CD4-positive, alpha-beta T cell treated with Interleukin-15 for 1 hour (primary cell): Measurements from ENCODE around the gene BAIAP2L1.
"Not testable (repeated sequence)": the region's sequence is repeated elsewhere in the genome, so short reads cannot be mapped to it uniquely, and the experiment has no call there.

ENCODE experiments used
- DNase-seq: peaks from one replicate; pipeline ENCODE4 v3.0.0-alpha.2; 2020

Gene BAIAP2L1, protein sequence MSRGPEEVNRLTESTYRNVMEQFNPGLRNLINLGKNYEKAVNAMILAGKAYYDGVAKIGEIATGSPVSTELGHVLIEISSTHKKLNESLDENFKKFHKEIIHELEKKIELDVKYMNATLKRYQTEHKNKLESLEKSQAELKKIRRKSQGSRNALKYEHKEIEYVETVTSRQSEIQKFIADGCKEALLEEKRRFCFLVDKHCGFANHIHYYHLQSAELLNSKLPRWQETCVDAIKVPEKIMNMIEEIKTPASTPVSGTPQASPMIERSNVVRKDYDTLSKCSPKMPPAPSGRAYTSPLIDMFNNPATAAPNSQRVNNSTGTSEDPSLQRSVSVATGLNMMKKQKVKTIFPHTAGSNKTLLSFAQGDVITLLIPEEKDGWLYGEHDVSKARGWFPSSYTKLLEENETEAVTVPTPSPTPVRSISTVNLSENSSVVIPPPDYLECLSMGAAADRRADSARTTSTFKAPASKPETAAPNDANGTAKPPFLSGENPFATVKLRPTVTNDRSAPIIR

GRCh38 chr7:98400542-98401340 is at the start of gene BAIAP2L1:
TSS of gene BAIAP2L1 (minus strand) at chr7:98401090. CDS start at chr7:98400852, 238 bp downstream.
- peak; percentile 86 for DNase-seq

GRCh38 chr7:98448766-98449165 is 47.9 kb upstream of the BAIAP2L1 start:
- DNase-seq, result no peak

- DNase-seq, result not testable (repeated sequence)
Observed at GRCh38 chr7:98440992-98441391, 40.1 kb upstream of the BAIAP2L1 start.

- DNase-seq, result no peak
Observed at GRCh38 chr7:98439484-98439883, 38.6 kb upstream of the BAIAP2L1 start.

- DNase-seq, result no peak
Observed at GRCh38 chr7:98434087-98434486, 33.2 kb upstream of the BAIAP2L1 start.

DNA sequence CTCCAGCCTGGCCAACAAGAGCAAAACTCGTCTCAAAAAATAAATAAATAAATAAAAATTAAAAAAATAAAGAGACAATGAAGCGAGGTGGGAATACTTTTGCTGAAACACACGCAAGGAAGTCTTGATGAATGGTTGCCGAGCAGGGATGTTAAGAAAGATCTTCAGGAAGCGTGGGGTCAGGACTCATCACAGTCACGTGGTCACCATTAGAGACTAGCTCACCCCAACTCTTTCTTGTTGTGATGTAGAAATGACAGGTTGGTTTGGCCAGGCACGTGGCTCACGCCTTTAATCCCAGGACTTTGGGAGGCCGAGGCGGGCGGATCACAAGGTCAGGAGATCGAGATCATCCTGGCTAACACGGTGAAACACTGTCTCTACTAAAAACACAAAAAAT is 28.9 kb upstream of the BAIAP2L1 start:
- DNase-seq, result no peak

- no peak for DNase-seq
Observed at GRCh38 chr7:98423043-98423442, 22.2 kb upstream of the BAIAP2L1 start.

DNA sequence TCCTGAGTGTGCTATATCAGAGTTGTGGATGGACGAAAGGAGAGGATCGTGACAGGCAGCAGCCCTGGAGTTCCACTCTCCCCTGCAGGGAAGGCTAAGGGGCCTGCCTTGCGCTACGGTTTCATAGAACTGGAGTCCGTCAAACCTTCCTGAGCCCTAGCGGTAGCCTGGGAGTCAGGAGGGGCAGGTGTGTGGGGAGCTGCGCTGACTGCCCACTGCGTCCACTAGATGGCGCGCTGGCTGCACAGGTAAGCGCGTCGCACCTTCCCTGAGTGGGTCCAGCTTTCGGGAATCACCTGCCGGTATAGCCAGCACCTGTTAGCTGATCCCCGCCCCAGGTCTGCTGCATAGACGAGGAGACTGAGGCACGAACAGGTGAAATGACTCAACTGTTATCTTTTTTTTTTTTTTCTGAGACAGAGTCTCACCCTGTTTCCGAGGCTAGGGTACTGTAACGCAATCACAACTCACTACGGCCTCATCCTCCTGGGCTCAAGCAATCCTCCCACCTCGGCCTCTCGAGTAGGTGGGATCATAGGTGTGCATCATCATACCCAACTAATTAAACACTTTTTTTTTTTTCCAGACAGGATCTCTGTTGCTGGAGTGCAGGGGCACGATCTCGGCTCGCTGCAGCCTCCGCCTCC is 20.2 kb upstream of the BAIAP2L1 start:
- peak; percentile 28 for DNase-seq

GRCh38 chr7:98419988-98420387 is 19.1 kb upstream of the BAIAP2L1 start:
- DNase-seq, result not testable (repeated sequence)

DNA sequence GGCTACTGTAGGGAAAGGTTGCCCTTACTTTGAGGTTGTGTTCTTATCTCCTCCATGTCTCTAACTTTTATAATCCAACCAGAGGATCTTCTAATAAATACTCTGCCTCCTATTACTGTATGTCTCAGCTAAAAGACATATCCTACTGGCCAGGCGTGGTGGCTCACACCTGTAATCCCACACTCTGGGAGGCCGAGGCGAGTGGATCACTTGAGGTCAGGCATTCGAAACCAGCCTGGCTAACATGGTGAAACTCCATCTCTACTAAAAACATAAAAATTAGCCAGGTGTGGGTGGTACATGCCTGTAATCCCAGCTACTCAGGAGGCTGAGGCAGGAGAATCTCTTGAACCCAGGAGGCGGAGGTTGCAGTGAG is 18.4 kb upstream of the BAIAP2L1 start:
- not testable (repeated sequence) for DNase-seq

DNA sequence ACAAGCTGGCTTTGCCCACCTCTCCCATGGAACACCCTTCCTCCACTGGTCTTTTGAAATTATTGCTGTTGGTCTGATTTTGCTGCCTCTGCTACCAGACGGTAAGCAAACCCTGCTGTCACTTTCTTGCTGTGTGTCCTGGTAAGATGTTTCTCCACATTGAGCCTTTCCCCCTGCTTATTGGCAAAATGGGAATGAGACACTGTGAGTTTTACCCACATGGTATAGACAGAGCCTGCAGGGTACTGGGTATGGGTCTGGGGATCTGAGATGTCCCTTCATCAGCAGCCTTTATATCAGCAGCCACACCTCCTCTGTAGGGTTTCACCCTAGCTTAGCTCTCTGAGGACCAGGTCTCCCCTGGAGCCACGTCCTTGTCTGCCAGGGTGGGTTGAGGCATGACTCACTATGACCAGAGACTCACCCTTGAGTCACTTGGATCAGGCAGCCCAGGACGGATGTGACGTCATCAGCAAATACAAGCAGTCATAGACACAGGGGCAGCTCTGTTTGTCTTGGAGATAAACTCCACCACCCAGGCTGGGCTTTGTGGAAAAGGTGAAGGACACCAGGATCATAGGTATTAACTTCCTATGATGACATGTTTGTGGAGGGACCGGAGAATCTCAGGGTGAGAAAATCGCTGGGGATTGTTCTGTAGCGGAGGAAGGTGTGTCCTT is 17.9 kb upstream of the BAIAP2L1 start:
- peak; percentile 19 for DNase-seq

DNA sequence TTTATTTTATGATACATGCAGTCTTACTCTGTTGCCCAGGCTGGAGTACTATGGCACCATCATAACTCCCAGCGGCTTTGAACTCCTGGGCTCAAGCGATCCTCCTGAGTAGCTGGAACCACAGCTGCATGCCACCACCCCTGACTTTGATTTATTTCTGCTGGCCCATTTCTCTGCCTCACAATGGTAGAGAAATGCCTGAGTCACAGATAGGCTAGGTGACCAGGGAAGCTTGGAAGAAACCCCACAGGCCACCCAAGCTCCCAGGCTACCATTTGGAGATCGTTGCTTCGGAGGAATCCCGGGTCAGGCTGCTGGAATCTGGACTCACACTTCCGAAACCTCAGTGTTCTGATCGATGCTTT is 17.4 kb upstream of the BAIAP2L1 start:
- DNase-seq, result no peak

DNA sequence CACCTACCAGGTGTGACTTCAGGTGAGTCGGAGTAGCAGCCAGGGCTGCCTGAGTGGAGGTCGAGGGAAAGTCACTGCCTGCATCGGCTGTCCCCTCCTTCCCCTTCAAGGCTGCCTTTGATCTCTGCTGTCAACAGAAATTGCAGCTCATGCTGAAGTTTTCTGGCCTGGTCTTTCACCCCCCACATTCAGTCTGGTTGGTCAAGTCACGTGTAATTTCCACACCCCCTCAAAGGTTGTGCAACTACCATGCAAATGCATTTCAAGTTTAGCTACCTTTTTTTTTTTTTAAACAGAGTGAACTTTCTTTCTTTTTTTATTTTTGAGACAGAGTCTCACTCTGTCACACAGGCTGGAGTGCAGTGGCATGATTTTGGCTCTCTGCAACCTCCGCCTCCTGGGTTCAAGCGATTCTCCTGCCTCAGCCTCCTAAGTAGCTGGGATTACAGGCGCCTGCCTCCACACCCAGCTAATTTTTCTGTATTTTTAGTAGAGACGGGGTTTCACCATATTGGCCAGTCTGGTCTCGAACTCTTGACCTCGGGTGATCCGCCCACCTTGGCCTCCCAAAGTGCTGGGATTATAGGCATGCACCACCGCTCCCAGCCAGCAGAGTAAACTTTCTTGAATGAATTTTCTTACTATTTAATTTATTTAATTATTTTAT is 16.8 kb upstream of the BAIAP2L1 start:
- DNase-seq, result not testable (repeated sequence)

GRCh38 chr7:98414205-98414900 is 13.5 kb upstream of the BAIAP2L1 start:
- DNase-seq, result no peak

DNA sequence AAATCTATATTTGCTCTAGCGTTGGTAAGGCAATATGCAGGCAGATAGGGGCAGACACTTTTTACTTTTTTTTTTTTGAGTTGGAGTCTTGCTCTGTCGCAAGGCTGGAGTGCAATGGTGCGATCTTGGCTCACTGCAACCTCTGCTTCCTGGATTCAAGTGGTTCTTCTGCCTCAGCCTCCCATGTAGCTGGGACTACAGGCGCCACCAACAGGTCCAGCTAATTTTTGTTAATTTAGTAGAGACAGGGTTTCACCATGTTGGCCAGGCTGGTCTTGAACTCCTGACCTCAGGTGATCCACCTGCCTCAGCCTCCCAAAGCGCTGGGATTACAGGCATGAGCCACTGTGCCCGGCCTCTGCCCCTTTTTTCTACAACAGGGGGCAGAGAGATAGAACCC is 12.8 kb upstream of the BAIAP2L1 start:
- not testable (repeated sequence) for DNase-seq

- no peak for DNase-seq
Observed at GRCh38 chr7:98409843-98410242, 9.0 kb upstream of the BAIAP2L1 start.

- DNase-seq, result not testable (repeated sequence)
Observed at GRCh38 chr7:98408146-98408545, 7.3 kb upstream of the BAIAP2L1 start.

DNA sequence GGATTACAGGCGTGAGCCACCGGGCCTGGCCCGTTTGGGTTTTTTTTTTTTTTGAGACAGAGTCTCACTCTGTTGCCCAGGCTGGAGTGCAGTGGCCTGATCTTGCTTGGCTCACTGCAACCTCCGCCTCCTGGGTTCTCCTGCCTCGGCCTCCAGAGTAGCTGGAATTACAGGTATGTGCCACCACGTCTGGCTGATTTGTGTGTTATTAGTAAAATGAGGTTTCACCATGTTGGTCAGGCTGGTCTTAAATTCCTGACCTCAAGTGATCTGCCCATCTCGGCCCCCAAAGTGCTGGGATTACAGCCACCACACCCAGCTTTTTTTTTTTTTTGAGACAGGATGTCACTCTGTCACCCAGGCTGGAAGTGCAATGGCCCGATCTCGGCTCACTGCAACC is 5.9 kb upstream of the BAIAP2L1 start:
- no peak for DNase-seq

DNA sequence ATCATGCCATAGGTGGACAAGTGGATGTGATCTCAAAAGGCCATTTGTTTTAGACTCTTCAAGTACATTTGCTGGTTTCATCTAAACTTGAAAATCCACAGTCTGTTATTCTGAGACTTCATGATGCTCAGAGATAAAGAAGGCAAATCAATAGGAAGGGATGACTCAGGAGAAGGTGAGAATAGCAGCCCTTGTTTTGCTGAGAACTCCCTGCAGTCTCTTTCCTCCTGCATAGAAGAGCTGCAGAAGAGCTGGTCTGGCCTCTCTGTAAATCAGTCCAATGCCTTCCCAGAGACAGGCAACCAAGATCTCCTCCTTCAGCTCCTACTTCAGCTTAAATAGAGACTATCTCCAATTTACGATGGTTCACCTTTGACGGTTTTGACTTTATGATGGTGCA is 4.0 kb upstream of the BAIAP2L1 start:
- no peak for DNase-seq

DNA sequence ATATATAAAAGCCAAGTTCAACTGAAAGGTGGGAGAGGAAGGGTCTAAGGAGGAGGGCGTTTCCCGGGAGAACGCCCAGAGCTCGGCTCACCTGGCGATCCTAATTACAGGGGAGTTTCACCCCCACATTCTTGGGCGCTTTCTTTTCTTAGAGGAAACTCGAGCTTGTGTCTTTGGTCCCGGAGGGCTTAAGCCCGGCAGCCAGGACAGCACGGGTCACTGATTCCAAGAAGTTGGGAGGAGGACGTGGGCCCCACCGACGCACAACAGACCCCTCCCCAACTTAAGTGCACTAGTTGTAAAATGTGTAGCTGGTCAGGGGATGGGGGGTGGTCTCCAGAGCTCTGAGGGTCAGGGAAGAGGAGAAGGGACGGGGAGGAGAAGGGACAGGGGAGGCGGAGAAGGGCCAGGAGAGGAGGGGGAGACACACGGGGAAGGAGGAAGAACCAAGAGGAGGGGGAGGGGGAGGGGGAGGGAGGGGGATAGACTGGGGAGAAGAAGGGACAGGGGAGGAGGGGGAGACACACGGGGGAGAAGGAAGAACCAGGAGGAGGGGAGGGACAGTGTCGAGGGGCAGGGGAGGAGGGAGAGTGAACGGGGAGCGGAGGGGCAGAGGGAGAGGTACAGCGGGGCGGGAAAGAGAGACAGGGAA is 874 bp downstream of the BAIAP2L1 start:
- DNase-seq, result no peak

DNA sequence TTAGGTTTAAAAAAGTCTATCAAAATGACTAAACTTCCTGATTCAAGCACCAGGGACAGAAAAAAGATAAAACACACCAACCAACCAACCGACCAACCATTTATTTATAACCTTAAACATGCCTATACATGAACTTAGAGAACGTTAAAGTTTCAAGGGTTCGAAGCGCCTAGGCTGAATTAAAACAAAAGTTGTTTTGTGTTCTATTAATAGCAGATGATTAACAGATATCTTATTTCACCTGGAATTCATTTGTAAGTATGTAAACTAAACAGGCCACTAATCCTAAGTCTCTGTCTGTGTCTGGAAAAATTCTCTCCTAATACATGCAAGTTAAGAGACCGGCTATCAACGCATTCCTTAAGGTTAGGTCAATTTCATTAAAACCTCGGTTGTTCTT is 1.4 kb downstream of the BAIAP2L1 start:
- no peak for DNase-seq
